ENCODE data around the gene ZSCAN22.

DNA sequence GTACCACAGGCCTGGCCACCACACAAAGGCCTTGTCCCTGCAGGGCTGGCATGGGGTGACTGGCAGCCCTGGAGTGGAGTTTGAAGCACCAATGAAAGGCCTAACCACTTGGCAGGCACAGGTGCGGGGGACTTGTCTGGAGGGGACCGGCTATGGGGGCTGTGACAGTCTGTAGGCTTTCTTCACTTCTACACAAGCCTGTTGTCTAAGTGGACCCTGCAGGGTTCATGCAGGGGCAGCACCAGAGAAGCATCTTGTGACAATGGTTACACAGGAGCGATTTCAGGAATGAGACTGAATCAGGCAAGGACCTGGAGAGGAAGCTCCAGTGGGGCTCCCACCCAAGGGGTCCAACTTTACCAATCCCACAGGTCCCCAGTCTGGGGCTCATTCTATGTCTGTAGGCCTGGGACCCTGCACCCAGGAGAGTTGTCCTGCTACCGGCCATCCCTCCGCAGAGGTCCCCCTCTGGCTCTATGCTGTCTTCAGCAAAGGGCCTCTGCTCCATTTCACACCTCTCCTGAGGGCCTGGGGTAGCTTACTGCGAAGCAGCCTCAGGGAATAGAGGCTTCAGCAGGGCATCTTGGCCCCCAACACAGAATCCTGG is 56.3 kb downstream of the ZSCAN22 start:
- TF ChIP-seq TAF1 (IDR thresholded peaks at IDR 0.05; ENCODE audit: low read depth) (no peak), EZH2 (IDR thresholded peaks at IDR 0.05; ENCODE audit: borderline replicate concordance, insufficient read depth, low read length, poor library complexity, severe bottlenecking) (no peak), EP300 (conservative IDR thresholded peaks at IDR 0.05; ENCODE audit: poor library complexity, severe bottlenecking) (no peak), SMC3 (conservative IDR thresholded peaks at IDR 0.05; ENCODE audit: poor library complexity) (no peak)
- TF ChIP-seq, protein P1, sequence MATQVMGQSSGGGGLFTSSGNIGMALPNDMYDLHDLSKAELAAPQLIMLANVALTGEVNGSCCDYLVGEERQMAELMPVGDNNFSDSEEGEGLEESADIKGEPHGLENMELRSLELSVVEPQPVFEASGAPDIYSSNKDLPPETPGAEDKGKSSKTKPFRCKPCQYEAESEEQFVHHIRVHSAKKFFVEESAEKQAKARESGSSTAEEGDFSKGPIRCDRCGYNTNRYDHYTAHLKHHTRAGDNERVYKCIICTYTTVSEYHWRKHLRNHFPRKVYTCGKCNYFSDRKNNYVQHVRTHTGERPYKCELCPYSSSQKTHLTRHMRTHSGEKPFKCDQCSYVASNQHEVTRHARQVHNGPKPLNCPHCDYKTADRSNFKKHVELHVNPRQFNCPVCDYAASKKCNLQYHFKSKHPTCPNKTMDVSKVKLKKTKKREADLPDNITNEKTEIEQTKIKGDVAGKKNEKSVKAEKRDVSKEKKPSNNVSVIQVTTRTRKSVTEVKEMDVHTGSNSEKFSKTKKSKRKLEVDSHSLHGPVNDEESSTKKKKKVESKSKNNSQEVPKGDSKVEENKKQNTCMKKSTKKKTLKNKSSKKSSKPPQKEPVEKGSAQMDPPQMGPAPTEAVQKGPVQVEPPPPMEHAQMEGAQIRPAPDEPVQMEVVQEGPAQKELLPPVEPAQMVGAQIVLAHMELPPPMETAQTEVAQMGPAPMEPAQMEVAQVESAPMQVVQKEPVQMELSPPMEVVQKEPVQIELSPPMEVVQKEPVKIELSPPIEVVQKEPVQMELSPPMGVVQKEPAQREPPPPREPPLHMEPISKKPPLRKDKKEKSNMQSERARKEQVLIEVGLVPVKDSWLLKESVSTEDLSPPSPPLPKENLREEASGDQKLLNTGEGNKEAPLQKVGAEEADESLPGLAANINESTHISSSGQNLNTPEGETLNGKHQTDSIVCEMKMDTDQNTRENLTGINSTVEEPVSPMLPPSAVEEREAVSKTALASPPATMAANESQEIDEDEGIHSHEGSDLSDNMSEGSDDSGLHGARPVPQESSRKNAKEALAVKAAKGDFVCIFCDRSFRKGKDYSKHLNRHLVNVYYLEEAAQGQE (IDR thresholded peaks at IDR 0.05; ENCODE audit: borderline replicate concordance): no peak
- TF ChIP-seq, protein P2, sequence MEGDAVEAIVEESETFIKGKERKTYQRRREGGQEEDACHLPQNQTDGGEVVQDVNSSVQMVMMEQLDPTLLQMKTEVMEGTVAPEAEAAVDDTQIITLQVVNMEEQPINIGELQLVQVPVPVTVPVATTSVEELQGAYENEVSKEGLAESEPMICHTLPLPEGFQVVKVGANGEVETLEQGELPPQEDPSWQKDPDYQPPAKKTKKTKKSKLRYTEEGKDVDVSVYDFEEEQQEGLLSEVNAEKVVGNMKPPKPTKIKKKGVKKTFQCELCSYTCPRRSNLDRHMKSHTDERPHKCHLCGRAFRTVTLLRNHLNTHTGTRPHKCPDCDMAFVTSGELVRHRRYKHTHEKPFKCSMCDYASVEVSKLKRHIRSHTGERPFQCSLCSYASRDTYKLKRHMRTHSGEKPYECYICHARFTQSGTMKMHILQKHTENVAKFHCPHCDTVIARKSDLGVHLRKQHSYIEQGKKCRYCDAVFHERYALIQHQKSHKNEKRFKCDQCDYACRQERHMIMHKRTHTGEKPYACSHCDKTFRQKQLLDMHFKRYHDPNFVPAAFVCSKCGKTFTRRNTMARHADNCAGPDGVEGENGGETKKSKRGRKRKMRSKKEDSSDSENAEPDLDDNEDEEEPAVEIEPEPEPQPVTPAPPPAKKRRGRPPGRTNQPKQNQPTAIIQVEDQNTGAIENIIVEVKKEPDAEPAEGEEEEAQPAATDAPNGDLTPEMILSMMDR (IDR thresholded peaks at IDR 0.05; ENCODE audit: poor library complexity, severe bottlenecking): no peak

All from neural cell (in vitro differentiated cells).